Urothelium cell line (cell line): ENCODE data around the gene MYO1G.
"Not testable (repeated sequence)": the region's sequence is repeated elsewhere in the genome, so short reads cannot be mapped to it uniquely, and the experiment has no call there.

Experiments used
- DNase-seq: peaks from one replicate; pipeline ENCODE4 v3.0.0; 2011; ENCODE audit warnings: low spot score, mixed read lengths
- FAIRE-seq: peaks from 2 replicates; lab custom pipeline; 2011; peaks lifted over from hg19 to GRCh38; lab: Jason Lieb, UNC

MYO1G gene

GRCh38 chr7:44978511-44979366, at the start of gene MYO1G:
MYO1G (minus strand) TSS chr7:44979015; CDS start chr7:44978961, 54 bp downstream.
- FAIRE-seq (no peak), DNase-seq (no peak)

- DNase-seq (no peak), FAIRE-seq (no peak)
These were observed 49.5 kb upstream of the MYO1G start for GRCh38 chr7:45028138-45028919.

- FAIRE-seq (no peak), DNase-seq (no peak)
These were observed 48.9 kb upstream of the MYO1G start for GRCh38 chr7:45027774-45028114.

- DNase-seq, result no peak
- no peak for FAIRE-seq
These were observed 48.4 kb upstream of the MYO1G start for GRCh38 chr7:45026984-45027773.

- DNase-seq (no peak), FAIRE-seq (no peak)
These were observed 47.2 kb upstream of the MYO1G start for GRCh38 chr7:45026013-45026412.

GRCh38 chr7:45025473-45025872, 46.7 kb upstream of the MYO1G start:
- DNase-seq, FAIRE-seq: not testable (repeated sequence)

- DNase-seq, result no peak
- FAIRE-seq, result no peak
These were observed 45.4 kb upstream of the MYO1G start for GRCh38 chr7:45024126-45024744.

- DNase-seq (no peak), FAIRE-seq (no peak)
These were observed 42.9 kb upstream of the MYO1G start for GRCh38 chr7:45021604-45022296.

GRCh38 chr7:45020915-45021314, 42.1 kb upstream of the MYO1G start:
- FAIRE-seq (no peak), DNase-seq (no peak)

GRCh38 chr7:45017253-45017652, 38.4 kb upstream of the MYO1G start:
- DNase-seq, result no peak
- no peak for FAIRE-seq

- FAIRE-seq, result peak; percentile 27
- DNase-seq, result no peak
These were observed 36.5 kb upstream of the MYO1G start for GRCh38 chr7:45015313-45015712.

- no peak for DNase-seq
- no peak for FAIRE-seq
These were observed 34.7 kb upstream of the MYO1G start for GRCh38 chr7:45013465-45013967.

GRCh38 chr7:45007571-45008328, 28.9 kb upstream of the MYO1G start:
- DNase-seq, result no peak
- no peak for FAIRE-seq

- FAIRE-seq (no peak), DNase-seq (no peak)
These were observed 28.3 kb upstream of the MYO1G start for GRCh38 chr7:45007106-45007505.

GRCh38 chr7:45003789-45004188, 25.0 kb upstream of the MYO1G start:
- FAIRE-seq, result no peak
- DNase-seq, result no peak

- no peak for FAIRE-seq
- DNase-seq, result no peak
These were observed 23.0 kb upstream of the MYO1G start for GRCh38 chr7:45001826-45002225.

GRCh38 chr7:45001138-45001694, 22.4 kb upstream of the MYO1G start:
- FAIRE-seq (no peak), DNase-seq (peak; percentile 25)

- DNase-seq, result peak; percentile 58
- no peak for FAIRE-seq
These were observed 21.5 kb upstream of the MYO1G start, which contains the start of gene CCM2 for GRCh38 chr7:45000093-45001032. CCM2 (plus strand) TSS chr7:45000201; CDS start chr7:45000334, 133 bp downstream.
